Tibial artery (tissue), 4 donors: Measurements from ENCODE around the gene ZNF576.
"Not testable (repeated sequence)": the region's sequence is repeated elsewhere in the genome, so short reads cannot be mapped to it uniquely, and the experiment has no call there.

Source experiments
- DNase-seq, 2 donors: peaks; one replicate each; pipeline ENCODE4 v3.0.0-alpha.2; 2019
- H3K27ac ChIP-seq, 2 donors: fragments of 200-600 bp; sonication (generic) in 1 of 2; 1 replicate in 1 of 2; 2 replicates in 1 of 2; pipeline ENCODE4 v1.5.1; 2018 to 2019; ENCODE audit warnings: mild to moderate bottlenecking in 1 of 2
- H3K27me3 ChIP-seq, 2 donors: fragments of 200-600 bp; sonication (generic) in 1 of 2; one replicate each; pipeline versions ENCODE4 v1.5.1 to v1.6.0; 2016 to 2019
- H3K36me3 ChIP-seq, 3 donors: fragments of 200-600 bp; sonication (generic) in 2 of 3; one replicate each; pipeline ENCODE4 v1.5.1; 2016 to 2019; ENCODE audit warnings: mild to moderate bottlenecking in 2 of 3
- H3K4me1 ChIP-seq, 4 donors: fragments of 200-600 bp; sonication (generic) in 2 of 4; 1 replicate in 3 of 4; 2 replicates in 1 of 4; pipeline ENCODE4 v1.5.1; 2016 to 2019
- H3K4me3 ChIP-seq, 2 donors: fragments of 200-600 bp; sonication (generic) in 1 of 2; 1 replicate in 1 of 2; 2 replicates in 1 of 2; pipeline ENCODE4 v1.5.1; 2018 to 2019; ENCODE audit warnings: mild to moderate bottlenecking in 2 of 2
- H3K9me3 ChIP-seq, 3 donors: fragments of 200-600 bp; sonication (generic) in 1 of 3; one replicate each; pipeline ENCODE4 v1.5.1; 2016 to 2019
- intact Hi-C: fragments of 100-400 bp; cut with DNase I; formaldehyde crosslinking; loops from one replicate; pipeline ENCODE4 v1.15.0; 2023; ENCODE audit warnings: low total_unique reads
- TF ChIP-seq, protein P1 (sequence below), 2 experiments: fragments of 200-600 bp in 1 of 2; fragments of 450-650 bp in 1 of 2; IDR thresholded peaks; one replicate each; pipeline ENCODE4 v1.5.1; 2017 to 2019; ENCODE audit warnings: antibody characterized with exemption in 2 of 2, mild to moderate bottlenecking in 1 of 2, moderate library complexity in 1 of 2

ZNF576 gene

DNA sequence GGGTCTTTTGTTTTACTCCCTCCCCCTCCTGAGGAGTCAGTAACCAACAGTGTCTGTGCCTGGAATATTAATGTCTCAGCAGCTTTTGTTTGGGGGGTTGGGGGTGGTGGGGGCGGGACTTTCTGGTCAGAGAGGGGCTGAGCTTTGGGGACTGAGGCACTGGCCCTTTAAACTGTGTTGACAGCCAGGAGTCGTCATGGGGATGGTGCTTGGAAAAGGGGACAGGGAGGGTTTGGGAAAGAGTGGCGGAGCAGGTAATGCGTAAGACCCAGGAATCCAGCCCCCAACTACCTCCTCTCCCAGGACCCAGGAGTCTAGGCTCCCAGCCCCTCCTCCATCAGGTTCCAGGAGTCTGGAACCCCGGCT is 38.1 kb downstream of the ZNF576 start:
- Histone ChIP-seq H3K27ac (no peak overlapping the region), H3K4me1 (peaks cover 0 to 8% (median 2%) of the 10 kb centered on the region in 4 donors), H3K4me3 (no peak overlapping the region), H3K9me3 (no peaks in the 10 kb centered on the region), H3K27me3 (peaks cover 0 to 44% of the 10 kb centered on the region in 2 donors), H3K36me3 (no peaks in the 10 kb centered on the region)
- TF ChIP-seq, protein P1, sequence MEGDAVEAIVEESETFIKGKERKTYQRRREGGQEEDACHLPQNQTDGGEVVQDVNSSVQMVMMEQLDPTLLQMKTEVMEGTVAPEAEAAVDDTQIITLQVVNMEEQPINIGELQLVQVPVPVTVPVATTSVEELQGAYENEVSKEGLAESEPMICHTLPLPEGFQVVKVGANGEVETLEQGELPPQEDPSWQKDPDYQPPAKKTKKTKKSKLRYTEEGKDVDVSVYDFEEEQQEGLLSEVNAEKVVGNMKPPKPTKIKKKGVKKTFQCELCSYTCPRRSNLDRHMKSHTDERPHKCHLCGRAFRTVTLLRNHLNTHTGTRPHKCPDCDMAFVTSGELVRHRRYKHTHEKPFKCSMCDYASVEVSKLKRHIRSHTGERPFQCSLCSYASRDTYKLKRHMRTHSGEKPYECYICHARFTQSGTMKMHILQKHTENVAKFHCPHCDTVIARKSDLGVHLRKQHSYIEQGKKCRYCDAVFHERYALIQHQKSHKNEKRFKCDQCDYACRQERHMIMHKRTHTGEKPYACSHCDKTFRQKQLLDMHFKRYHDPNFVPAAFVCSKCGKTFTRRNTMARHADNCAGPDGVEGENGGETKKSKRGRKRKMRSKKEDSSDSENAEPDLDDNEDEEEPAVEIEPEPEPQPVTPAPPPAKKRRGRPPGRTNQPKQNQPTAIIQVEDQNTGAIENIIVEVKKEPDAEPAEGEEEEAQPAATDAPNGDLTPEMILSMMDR (IDR thresholded peaks at IDR 0.05), result no peak
- DNase-seq, result no peak
- intact Hi-C loops, result no loop called here

GRCh38 chr19:43634872-43635560 is 38.6 kb downstream of the ZNF576 start:
- intact Hi-C loops, result no loop called here
- TF ChIP-seq, protein P1 (IDR thresholded peaks at IDR 0.05), result no peak
- Histone ChIP-seq H3K36me3 (no peaks in the 10 kb centered on the region), H3K27me3 (peaks cover 0 to 47% of the 10 kb centered on the region in 2 donors), H3K27ac (no peak overlapping the region), H3K4me1 (peaks cover 0 to 11% (median 5%) of the 10 kb centered on the region in 4 donors), H3K4me3 (no peak overlapping the region), H3K9me3 (no peaks in the 10 kb centered on the region)
- DNase-seq, result no peak

GRCh38 chr19:43635561-43635940 is 39.2 kb downstream of the ZNF576 start:
- peaks cover 0 to 16% (median 10%) of the 10 kb centered on the region in 4 donors for H3K4me1 ChIP-seq
- H3K36me3 ChIP-seq, DNase-seq, intact Hi-C loops, H3K27ac ChIP-seq, H3K4me3 ChIP-seq, H3K9me3 ChIP-seq: not testable (repeated sequence)
- peaks cover 0 to 52% of the 10 kb centered on the region in 2 donors for H3K27me3 ChIP-seq

DNA sequence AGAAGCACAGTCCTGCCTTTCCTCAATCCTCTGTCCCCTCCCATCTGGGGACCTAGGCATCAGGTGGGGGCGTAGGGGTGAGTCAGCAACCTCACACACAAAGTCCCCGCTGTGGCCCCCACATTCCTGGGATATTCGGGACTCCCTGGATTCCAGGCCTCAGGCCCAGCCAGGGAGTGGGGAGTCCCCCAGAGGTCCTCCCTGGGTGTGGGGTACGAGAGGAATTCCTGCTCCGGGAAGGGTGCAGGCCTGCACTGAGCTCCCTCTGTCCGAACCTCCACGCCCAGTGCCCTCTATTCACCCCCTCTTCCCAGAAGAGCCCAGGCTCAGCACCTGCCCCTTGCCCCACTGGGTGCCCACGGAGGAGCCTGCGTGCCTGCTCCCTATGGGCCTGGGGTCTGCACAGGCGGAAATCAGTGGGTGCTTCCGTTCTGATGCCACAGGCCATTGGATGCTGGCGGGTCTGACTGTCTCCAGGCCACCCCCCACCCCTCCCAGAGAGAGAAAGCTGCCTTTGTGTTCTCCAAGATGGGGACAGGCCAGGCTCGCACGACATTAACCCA is 39.8 kb downstream of the ZNF576 start:
- TF ChIP-seq, protein P1 (IDR thresholded peaks at IDR 0.05), result no peak
- peaks cover 0 to 16% (median 11%) of the 10 kb centered on the region in 4 donors for H3K4me1 ChIP-seq
- no peak overlapping the region for H3K27ac ChIP-seq
- peaks cover 0 to 59% of the 10 kb centered on the region in 2 donors for H3K27me3 ChIP-seq
- H3K36me3 ChIP-seq, result no peaks in the 10 kb centered on the region
- no peaks in the 10 kb centered on the region for H3K9me3 ChIP-seq
- no peak overlapping the region for H3K4me3 ChIP-seq
- intact Hi-C loops, result no loop called here
- no peak for DNase-seq

DNA sequence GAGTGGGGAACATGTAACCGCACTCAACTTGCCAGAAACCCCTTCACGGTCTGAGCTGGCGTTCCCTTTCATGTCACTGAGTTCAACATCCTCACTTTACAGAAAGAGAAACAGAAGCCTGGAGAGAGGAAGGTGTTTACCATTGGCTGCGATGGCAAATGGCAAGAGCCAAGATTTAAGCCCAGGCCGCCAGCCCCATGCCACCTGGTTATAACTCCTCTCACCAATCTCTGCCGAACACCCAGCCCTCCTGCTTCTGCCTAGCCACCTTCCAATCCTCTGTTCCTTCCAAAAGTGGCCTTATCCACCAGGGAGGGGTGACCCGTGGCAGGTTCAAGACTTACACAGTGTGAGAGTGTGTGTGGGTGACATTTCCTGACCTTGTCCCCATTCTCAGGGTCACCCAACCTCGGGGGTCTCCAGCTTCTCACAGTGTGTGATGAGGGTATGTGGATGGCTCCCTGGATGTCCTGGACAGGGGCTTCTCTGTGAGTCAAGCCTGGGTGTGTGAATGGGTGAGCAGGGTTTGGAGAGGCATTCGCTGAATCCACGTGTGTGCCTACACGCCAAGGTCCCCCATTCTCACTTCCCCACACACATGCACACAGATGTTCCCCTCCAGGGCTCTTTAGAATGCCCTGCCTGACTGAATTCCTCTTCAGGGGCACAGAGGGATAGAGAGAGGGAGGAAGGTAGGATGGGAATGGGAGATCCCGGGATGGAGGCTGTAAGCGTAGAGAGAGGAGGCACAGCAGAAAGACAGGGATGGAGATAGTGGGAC is 42.0 kb downstream of the ZNF576 start:
- H3K27ac ChIP-seq, result no peak overlapping the region
- no peak overlapping the region for H3K4me3 ChIP-seq
- intact Hi-C loops, result no loop called here

More for the DNA sequence above, 42.0 kb downstream of the ZNF576 start:
- H3K4me1 ChIP-seq, result peaks cover 0 to 16% (median 11%) of the 10 kb centered on the region in 4 donors
- H3K27me3 ChIP-seq, result peaks cover 0 to 67% of the 10 kb centered on the region in 2 donors
- TF ChIP-seq, protein P1 (IDR thresholded peaks at IDR 0.05), result no peak
- no peaks in the 10 kb centered on the region for H3K9me3 ChIP-seq
- DNase-seq, result no peak
- H3K36me3 ChIP-seq, result no peaks in the 10 kb centered on the region
